WI38 (cell line): ENCODE data around the gene SKI.

ENCODE experiments used
- H3K4me3 ChIP-seq: 2 replicates; pipeline ENCODE4 v1.5.1; 2011; ENCODE audit warnings: low read depth, mild to moderate bottlenecking, control low read depth, low read length
- CTCF ChIP-seq: IDR thresholded peaks from 2 replicates; pipeline ENCODE4 v1.5.1; 2012; ENCODE audit warnings: low read depth, mild to moderate bottlenecking, control low read depth, low read length

The SKI gene

DNA sequence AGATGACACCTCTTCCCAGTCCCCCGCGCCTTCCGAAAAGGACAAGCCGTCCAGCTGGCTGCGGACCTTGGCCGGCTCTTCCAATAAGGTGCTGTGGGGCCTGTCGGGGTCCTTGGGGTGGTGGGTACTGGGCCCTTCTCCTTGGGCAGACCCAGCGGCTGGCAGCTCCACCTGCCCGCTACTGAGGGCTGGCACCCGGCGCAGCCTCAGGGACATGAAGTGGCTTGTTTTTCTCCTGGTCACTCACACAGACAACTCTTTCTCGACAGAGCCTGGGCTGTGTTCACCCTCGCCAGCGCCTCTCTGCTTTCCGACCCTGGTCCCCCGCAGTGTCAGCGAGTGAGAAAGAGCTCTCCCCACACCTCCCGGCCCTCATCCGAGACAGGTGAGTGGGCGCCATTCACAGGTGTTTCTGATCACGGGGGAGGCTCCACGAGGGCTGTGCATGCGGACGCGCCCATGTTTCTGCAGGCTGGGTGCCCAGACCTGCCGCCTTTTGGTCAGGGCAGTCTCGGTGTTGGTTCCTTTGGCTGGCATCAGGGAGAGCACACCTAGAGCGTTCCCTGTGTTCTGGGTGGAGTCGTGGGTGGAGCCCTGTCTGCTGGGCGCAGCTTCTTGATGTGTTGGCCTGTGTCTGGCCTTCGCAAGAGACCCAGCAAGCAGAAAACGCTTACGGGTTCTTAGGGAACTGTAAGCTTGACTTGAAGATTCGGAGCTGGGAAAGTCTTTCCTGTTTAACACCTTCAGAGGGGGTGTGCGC, 75.1 kb downstream of the SKI start:
- H3K4me3 ChIP-seq, result no peak overlapping the region
- no peak for TF ChIP-seq CTCF

- H3K4me3 ChIP-seq, result no peak overlapping the region
- no peak for TF ChIP-seq CTCF
These were observed 75.7 kb downstream of the SKI start for GRCh38 chr1:2303781-2304180.

GRCh38 chr1:2304282-2304681, 76.2 kb downstream of the SKI start:
- TF ChIP-seq CTCF, result no peak
- no peak overlapping the region for H3K4me3 ChIP-seq

- no peak for TF ChIP-seq CTCF
These were observed 77.0 kb downstream of the SKI start for GRCh38 chr1:2304921-2305681.

DNA sequence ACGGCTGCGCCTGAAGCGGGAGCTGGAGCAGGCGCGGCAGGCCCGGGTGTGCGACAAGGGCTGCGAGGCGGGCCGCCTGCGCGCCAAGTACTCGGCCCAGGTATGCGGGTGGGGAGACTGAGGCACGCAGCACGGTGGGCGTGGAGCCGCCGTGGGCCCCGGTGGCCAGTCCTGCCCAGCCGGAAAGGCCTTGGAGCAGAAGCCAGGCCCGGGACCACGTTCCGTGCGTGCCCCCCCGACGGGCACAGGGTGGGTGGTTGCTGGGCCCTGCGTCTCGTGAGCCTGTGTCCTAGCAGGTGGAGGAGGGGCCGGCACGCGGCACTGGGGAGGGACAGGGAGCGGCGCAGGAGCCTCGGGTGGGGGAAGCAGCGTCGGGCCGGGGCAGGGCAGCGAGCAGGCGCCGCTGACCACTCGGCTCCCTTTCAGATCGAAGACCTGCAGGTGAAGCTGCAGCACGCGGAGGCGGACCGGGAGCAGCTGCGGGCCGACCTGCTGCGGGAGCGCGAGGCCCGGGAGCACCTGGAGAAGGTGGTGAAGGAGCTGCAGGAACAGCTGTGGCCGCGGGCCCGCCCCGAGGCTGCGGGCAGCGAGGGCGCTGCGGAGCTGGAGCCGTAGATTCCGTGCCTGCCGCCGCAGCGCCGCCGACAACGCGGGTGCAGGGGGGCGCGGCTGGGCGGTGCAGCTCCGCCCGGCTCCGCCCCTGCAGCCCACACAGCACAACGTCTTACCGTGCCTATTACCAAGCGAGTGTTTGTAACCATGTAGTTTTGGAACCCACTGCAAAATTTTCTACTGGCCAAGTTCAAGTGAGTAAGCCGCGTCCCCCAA, 78.2 kb downstream of the SKI start:
- no peak for TF ChIP-seq CTCF
- H3K4me3 ChIP-seq, result no peak overlapping the region

More at GRCh38 chr1:2304921-2305681, 77.0 kb downstream of the SKI start:
- no peak overlapping the region for H3K4me3 ChIP-seq

DNA sequence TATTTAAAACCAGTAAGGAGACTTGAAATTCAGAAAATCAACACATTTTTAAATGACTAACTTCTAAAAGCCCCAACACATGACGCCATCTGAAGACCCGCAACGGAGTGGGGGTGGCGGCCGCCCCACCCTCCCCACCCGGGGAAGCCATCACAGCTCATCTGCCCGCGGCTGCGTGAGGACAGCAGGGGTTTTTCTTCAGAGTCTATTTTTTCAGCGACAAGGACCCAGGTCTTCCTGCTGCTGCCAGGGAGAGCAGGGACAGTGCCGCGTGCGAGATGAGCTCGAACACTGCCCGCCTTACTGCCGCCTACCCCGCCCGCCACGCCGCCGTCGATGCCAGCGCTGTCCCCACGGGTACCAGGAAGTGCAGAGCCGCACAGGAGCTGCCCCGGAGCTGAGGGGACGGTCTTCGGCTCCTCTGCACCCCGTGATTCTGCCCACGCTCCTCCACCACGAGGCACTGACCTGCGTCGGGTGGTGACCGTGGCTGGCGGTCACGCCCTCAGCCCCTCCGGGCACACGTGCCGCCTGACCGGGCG, 79.0 kb downstream of the SKI start:
- no peak for TF ChIP-seq CTCF
- H3K4me3 ChIP-seq, result no peak overlapping the region
